Panc1 (cell line): ENCODE measurements around the gene PRR5L.

Source experiments
- POLR2AphosphoS5 ChIP-seq: IDR thresholded peaks from 2 replicates; pipeline ENCODE4 v1.6.1; 2012; ENCODE audit warnings: mild to moderate bottlenecking, low read depth, low read length, moderate library complexity
- TF ChIP-seq, protein P1 (sequence below): fragments of 450-650 bp; IDR thresholded peaks from 2 replicates; pipeline ENCODE4 v1.5.1; 2017; ENCODE audit warnings: mild to moderate bottlenecking

DNA sequence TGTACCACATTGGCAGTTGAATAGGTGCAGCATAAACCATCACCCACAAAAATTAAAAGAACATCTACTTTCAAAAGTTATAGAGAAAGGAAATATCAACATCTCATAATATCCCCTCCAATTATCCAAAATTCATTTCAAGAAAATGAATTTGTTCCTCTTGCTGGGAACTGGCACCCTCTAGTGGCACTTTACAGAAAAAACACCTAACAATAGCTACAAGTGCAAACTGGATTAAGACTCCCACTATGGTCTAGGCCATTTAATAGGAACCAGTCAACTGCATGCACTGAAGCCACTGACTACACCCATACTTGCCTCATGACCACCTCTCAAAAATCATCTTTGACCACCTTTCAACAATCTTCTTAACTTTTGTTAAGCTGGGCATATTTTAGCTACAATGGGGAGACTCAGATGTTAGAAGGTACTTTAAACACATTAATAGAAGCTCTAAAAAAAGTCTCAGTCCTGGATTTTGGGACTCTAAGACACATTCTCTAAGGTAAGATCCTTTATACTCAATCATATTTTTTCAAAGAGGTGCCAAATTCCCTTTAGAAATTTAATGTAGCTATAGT lies 196.7 kb downstream of the PRR5L start:
- TF ChIP-seq, protein P1, sequence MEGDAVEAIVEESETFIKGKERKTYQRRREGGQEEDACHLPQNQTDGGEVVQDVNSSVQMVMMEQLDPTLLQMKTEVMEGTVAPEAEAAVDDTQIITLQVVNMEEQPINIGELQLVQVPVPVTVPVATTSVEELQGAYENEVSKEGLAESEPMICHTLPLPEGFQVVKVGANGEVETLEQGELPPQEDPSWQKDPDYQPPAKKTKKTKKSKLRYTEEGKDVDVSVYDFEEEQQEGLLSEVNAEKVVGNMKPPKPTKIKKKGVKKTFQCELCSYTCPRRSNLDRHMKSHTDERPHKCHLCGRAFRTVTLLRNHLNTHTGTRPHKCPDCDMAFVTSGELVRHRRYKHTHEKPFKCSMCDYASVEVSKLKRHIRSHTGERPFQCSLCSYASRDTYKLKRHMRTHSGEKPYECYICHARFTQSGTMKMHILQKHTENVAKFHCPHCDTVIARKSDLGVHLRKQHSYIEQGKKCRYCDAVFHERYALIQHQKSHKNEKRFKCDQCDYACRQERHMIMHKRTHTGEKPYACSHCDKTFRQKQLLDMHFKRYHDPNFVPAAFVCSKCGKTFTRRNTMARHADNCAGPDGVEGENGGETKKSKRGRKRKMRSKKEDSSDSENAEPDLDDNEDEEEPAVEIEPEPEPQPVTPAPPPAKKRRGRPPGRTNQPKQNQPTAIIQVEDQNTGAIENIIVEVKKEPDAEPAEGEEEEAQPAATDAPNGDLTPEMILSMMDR = peak; percentile 86
- no peak for TF ChIP-seq POLR2AphosphoS5
